Nephron progenitor cell (in vitro differentiated cells): ENCODE data around the gene OXA1L.
"Not testable (repeated sequence)": the region's sequence is repeated elsewhere in the genome, so short reads cannot be mapped to it uniquely, and the experiment has no call there.

ENCODE experiments used
- DNase-seq: peaks from one replicate; pipeline ENCODE4 v3.0.0; 2021
- H3K27ac Mint-ChIP-seq: 2 replicates; pipeline ENCODE4 v1.8.0; 2021; ENCODE audit warnings: mild to moderate bottlenecking, moderate library complexity, mixed read lengths
- H3K27me3 Mint-ChIP-seq: 2 replicates; pipeline ENCODE4 v1.8.0; 2021; ENCODE audit warnings: mild to moderate bottlenecking, low read depth, mixed read lengths; ENCODE audit not compliant: poor library complexity
- H3K36me3 Mint-ChIP-seq: 2 replicates; pipeline ENCODE4 v1.8.0; 2021; ENCODE audit warnings: low read depth, mixed read lengths
- H3K4me1 Mint-ChIP-seq: 2 replicates; pipeline ENCODE4 v1.8.0; 2021; ENCODE audit warnings: mixed read lengths
- H3K4me3 Mint-ChIP-seq: 2 replicates; pipeline ENCODE4 v1.8.0; 2021; ENCODE audit warnings: mild to moderate bottlenecking, moderate library complexity, mixed read lengths
- H3K9me3 Mint-ChIP-seq: 2 replicates; pipeline ENCODE4 v1.8.0; 2021; ENCODE audit warnings: mild to moderate bottlenecking, moderate library complexity, mixed read lengths
- TF ChIP-seq, protein P1 (sequence below): fragments of 200-600 bp; sonication (generic); IDR thresholded peaks from 2 replicates; pipeline ENCODE4 v1.5.0; 2021; ENCODE audit warnings: antibody characterized with exemption

OXA1L gene

DNA sequence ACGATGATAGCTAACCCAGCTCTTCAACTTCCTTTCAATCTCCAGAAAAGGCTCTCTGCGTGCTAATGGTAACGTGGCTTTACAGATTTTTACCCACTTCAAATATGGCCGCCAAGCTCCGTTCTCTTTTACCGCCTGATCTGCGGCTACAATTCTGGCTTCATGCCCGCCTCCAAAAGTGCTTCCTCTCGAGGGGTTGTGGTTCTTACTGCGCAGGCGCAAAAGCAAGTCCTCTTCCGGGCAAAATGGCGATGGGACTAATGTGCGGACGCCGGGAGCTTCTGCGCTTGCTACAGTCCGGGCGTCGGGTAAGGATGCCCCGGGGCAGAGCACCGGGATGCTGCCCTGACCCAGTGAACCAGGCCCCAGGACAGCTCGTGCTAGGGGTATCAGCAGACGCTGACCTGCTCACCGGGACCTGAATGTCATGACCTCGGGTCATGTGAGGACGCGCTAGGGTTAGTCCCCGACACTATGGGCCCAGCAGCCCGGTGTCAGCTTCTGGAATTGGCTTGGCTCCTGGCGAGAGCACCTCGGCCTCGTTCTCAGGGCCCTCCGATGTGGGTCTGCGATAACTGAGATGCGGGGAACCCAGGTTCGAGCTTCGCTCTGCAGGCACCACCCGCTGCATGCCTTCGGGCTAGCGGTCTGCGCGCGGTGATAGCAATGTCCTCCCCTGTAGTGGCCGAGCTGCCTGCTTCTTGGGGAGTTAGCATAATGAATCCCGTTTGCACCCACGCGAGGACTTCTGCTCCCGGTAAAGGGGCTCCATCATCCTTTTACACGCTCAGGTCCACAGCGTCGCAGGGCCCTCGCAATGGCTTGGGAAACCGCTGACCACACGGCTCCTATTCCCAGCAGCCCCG is at the start of gene OXA1L:
TSS of gene OXA1L (plus strand) at position 232 of the 866 bp plus-strand sequence. CDS start at position 246, 14 bp downstream.
- Mint-ChIP-seq H3K36me3 (peaks cover 59% of the 10 kb centered on the region), H3K4me1 (peaks cover 37% of the 10 kb centered on the region), H3K4me3 (peak within 1 kb of the TSS; percentile 93), H3K27ac (peak within 1 kb of the TSS; percentile 98), H3K27me3 (peaks cover 12% of the 10 kb centered on the region), H3K9me3 (peaks cover 25% of the 10 kb centered on the region)
- TF ChIP-seq, protein P1, sequence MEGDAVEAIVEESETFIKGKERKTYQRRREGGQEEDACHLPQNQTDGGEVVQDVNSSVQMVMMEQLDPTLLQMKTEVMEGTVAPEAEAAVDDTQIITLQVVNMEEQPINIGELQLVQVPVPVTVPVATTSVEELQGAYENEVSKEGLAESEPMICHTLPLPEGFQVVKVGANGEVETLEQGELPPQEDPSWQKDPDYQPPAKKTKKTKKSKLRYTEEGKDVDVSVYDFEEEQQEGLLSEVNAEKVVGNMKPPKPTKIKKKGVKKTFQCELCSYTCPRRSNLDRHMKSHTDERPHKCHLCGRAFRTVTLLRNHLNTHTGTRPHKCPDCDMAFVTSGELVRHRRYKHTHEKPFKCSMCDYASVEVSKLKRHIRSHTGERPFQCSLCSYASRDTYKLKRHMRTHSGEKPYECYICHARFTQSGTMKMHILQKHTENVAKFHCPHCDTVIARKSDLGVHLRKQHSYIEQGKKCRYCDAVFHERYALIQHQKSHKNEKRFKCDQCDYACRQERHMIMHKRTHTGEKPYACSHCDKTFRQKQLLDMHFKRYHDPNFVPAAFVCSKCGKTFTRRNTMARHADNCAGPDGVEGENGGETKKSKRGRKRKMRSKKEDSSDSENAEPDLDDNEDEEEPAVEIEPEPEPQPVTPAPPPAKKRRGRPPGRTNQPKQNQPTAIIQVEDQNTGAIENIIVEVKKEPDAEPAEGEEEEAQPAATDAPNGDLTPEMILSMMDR = no peak
- DNase-seq = peak; percentile 89

DNA sequence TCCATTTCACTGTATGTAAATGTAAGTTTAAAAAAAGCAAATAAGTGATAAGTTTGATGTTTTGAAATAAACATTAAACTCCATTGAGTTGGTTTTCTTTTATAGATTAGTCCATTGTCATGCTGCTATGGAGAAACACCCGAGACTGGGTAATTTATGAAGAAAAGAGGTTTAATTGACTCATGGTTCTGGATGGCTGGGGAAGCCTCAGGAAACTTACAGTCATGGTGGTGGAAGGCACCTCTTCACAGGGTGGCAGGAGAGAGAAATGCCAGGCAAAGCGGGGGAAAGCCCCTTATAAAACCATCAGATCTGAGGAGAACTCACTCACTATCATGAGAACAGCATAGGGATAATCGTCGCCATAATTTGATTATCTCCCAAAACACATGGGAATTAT is 48.4 kb upstream of the OXA1L start:
- H3K27ac Mint-ChIP-seq = no peak overlapping the region
- no peaks in the 10 kb centered on the region for H3K4me1 Mint-ChIP-seq
- DNase-seq = no peak
- TF ChIP-seq, protein P1 = no peak
- no peak overlapping the region for H3K4me3 Mint-ChIP-seq
- peaks cover 4% of the 10 kb centered on the region for H3K27me3 Mint-ChIP-seq
- H3K36me3 Mint-ChIP-seq = no peaks in the 10 kb centered on the region
- peaks cover 3% of the 10 kb centered on the region for H3K9me3 Mint-ChIP-seq

DNA sequence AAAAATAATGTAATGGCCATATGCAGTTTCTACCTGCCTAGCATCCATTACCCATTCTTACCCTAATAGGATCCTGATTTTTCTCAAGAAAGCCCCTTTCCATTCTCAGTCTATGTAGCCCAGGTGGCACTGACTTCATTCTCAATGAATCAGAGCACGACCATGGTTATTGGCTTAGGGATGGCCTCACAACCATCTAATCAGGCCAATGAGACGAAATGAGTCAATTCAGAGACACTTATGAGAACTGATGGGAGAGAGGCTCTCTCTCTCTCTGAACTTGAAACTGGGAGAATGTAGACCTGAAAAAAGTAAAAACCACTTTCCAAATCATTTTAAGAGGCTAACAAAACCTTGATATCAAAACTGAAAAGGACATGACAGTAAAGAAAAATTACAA is 45.3 kb upstream of the OXA1L start:
- H3K4me1 Mint-ChIP-seq = peaks cover 9% of the 10 kb centered on the region
- no peak overlapping the region for H3K4me3 Mint-ChIP-seq
- TF ChIP-seq, protein P1 = no peak
- H3K27ac Mint-ChIP-seq = no peak overlapping the region
- H3K27me3 Mint-ChIP-seq = peaks cover 4% of the 10 kb centered on the region
- no peak for DNase-seq
- H3K9me3 Mint-ChIP-seq = peaks cover 3% of the 10 kb centered on the region
- H3K36me3 Mint-ChIP-seq = no peaks in the 10 kb centered on the region

DNA sequence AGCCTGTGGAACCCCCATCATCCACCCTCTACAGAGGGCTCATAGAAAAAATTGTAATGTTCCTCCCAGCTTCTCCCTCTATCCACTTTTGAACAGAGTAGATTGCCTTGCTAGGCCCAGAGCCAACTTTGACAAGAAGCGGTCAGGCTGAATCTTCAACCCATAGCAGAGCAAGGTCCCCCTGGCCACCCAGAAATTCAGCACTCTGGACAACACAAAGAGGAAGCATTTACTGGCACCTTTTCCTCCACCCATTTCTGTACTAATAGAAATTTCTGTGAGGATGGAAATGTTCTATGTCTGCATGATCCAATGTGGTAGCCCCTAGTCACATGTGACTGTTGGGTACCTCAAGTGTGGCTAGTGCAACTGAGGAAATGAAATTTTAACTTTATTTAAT is 42.7 kb upstream of the OXA1L start:
- no peaks in the 10 kb centered on the region for H3K36me3 Mint-ChIP-seq
- H3K27me3 Mint-ChIP-seq = peaks cover 4% of the 10 kb centered on the region
- no peak overlapping the region for H3K27ac Mint-ChIP-seq
- H3K9me3 Mint-ChIP-seq = peaks cover 3% of the 10 kb centered on the region
- DNase-seq = no peak
- peaks cover 9% of the 10 kb centered on the region for H3K4me1 Mint-ChIP-seq
- TF ChIP-seq, protein P1 = no peak
- H3K4me3 Mint-ChIP-seq = no peak overlapping the region

DNA sequence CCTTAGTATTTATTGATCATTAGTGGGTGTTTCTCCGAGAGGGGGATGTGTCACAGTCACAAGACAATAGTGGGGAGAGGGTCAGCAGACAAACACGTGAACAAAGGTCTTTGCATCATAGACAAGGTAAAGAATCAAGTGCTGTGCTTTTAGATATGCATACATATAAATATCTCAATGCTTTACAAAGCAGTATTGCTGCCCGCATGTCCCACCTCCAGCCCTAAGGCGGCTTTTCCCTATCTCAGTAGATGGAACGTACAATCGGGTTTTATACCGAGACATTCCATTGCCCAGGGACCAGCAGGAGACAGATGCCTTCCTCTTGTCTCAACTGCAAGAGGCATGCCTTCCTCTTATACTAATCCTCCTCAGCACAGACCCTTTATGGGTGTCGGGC is 41.6 kb upstream of the OXA1L start:
- not testable (repeated sequence) for DNase-seq, H3K27me3 Mint-ChIP-seq, H3K36me3 Mint-ChIP-seq, H3K4me3 Mint-ChIP-seq, H3K27ac Mint-ChIP-seq, H3K9me3 Mint-ChIP-seq, H3K4me1 Mint-ChIP-seq

DNA sequence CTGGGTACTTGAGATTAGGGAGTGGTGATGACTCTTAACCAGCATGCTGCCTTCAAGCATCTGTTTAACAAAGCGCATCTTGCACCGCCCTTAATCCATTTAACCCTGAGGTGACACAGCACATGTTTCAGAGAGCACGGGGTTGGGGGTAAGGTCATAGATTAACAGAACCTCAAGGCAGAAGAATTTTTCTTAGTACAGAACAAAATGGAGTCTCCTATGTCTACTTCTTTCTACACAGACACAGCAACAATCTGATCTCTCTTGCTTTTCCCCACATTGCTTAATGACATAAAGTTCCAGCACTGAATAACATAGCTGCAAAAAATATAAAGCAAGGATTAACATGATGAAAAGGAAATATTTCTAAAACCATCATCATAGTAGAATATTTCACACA is 41.1 kb upstream of the OXA1L start:
- not testable (repeated sequence) for H3K27me3 Mint-ChIP-seq, H3K27ac Mint-ChIP-seq, H3K4me3 Mint-ChIP-seq, H3K4me1 Mint-ChIP-seq, DNase-seq, H3K36me3 Mint-ChIP-seq, H3K9me3 Mint-ChIP-seq

DNA sequence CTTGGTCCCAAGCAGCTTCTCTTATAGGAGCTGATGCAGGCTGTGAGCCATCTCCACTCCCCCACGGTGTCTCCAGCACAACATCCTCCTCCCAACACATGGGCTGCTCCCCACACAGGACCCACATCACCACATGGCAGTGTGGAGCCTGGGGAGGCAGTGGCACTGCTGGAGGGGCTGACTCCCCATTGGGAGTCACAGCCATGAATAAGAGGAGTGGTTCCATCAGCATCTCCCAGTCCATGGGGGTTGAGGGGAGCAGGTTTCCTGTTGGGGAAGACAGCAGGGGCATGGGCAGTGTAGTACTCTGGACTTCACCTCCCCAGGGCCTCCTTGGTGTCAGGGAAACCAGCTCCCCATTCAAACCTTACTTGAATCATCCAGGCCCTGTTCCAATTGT is 40.5 kb upstream of the OXA1L start:
- Mint-ChIP-seq H3K4me1 (peaks cover 9% of the 10 kb centered on the region), H3K36me3 (no peaks in the 10 kb centered on the region), H3K27ac (no peak overlapping the region), H3K9me3 (peaks cover 3% of the 10 kb centered on the region), H3K27me3 (peaks cover 9% of the 10 kb centered on the region), H3K4me3 (no peak overlapping the region)
- DNase-seq = no peak
- TF ChIP-seq, protein P1 = no peak

DNA sequence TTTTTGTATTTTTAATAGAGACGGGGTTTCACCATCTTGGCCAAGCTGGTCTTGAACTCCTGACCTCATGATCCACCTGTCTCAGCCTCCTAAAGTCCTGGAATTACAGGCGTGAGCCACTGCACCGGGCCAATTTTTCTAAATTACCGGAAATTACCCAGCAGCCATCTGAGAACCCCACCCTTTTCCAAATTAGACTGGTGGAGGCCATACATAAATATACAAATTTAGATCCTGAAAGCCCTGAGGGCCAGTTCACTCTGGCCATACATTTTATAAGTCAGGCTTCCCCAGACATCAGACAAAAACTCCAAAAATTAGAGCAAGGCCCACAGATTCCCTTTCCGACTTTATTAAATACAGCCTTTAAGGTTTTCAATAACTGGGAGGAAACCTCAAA is 34.4 kb upstream of the OXA1L start:
- H3K27me3 Mint-ChIP-seq = peaks cover 11% of the 10 kb centered on the region
- not testable (repeated sequence) for H3K27ac Mint-ChIP-seq

More for the DNA sequence above, 34.4 kb upstream of the OXA1L start:
- not testable (repeated sequence) for H3K4me1 Mint-ChIP-seq, H3K36me3 Mint-ChIP-seq, H3K4me3 Mint-ChIP-seq, H3K9me3 Mint-ChIP-seq, DNase-seq
